Measurements from ENCODE around the gene CANX. TPM values are rescaled to one million over a fixed set of nuclear protein-coding genes. Genes with fewer than 3 reads are reported as not detected.

CANX gene
- total and polyA plus RNA-seq, 2 of the 13 experiments (the other 11 are each of a cell fraction or from before 2014, with no cell fraction given): 477 to 680 TPM

DNA sequence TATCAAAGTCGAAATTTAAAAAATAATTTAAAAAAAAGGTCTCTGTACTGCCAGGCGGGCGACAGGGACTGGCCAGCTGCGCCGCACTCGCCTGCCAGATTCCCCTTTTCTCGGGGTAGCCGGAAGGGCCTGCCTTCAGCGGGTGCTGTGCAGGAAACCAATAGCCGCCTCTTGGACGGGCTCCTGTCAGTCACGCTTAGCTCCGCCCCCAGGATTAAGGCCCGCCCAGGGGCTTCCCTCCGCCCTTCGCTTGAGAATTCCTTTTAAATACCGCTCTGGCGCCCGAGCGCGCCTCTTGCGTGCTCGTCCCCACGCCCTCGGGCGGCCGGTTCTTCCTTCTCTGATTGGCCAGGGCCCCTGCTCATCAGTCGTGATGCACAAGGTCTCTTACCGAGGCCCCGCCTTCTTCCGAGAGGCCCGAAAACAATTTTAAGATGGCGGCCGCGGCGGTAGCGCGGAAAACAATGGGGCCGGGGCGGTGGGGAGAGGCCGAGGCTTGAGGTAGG lies 33.7 kb downstream of the CANX start, which contains the start of gene MAML1 (continued):
- TF ChIP-seq, protein P1, sequence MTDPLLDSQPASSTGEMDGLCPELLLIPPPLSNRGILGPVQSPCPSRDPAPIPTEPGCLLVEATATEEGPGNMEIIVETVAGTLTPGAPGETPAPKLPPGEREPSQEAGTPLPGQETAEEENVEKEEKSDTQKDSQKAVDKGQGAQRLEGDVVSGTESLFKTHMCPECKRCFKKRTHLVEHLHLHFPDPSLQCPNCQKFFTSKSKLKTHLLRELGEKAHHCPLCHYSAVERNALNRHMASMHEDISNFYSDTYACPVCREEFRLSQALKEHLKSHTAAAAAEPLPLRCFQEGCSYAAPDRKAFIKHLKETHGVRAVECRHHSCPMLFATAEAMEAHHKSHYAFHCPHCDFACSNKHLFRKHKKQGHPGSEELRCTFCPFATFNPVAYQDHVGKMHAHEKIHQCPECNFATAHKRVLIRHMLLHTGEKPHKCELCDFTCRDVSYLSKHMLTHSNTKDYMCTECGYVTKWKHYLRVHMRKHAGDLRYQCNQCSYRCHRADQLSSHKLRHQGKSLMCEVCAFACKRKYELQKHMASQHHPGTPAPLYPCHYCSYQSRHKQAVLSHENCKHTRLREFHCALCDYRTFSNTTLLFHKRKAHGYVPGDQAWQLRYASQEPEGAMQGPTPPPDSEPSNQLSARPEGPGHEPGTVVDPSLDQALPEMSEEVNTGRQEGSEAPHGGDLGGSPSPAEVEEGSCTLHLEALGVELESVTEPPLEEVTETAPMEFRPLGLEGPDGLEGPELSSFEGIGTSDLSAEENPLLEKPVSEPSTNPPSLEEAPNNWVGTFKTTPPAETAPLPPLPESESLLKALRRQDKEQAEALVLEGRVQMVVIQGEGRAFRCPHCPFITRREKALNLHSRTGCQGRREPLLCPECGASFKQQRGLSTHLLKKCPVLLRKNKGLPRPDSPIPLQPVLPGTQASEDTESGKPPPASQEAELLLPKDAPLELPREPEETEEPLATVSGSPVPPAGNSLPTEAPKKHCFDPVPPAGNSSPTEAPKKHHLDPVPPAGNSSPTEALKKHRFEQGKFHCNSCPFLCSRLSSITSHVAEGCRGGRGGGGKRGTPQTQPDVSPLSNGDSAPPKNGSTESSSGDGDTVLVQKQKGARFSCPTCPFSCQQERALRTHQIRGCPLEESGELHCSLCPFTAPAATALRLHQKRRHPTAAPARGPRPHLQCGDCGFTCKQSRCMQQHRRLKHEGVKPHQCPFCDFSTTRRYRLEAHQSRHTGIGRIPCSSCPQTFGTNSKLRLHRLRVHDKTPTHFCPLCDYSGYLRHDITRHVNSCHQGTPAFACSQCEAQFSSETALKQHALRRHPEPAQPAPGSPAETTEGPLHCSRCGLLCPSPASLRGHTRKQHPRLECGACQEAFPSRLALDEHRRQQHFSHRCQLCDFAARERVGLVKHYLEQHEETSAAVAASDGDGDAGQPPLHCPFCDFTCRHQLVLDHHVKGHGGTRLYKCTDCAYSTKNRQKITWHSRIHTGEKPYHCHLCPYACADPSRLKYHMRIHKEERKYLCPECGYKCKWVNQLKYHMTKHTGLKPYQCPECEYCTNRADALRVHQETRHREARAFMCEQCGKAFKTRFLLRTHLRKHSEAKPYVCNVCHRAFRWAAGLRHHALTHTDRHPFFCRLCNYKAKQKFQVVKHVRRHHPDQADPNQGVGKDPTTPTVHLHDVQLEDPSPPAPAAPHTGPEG (CRISPR knock-in tag; IDR thresholded peaks at IDR 0.05): no peak
- TF ChIP-seq ZNF350 (CRISPR knock-in tag; IDR thresholded peaks at IDR 0.05; ENCODE audit: borderline replicate concordance, low read depth) (peak; percentile 67; the same call in 1 of the 2 replicates), ZFP37 (CRISPR knock-in tag; IDR thresholded peaks at IDR 0.05; ENCODE audit: borderline replicate concordance) (no peak), NONO (IDR thresholded peaks at IDR 0.05) (no peak), NONO (CRISPR knock-in tag; conservative IDR thresholded peaks at IDR 0.05) (peak; percentile 83; the same call in 1 of the 2 replicates), ELF4 (CRISPR knock-in tag; IDR thresholded peaks at IDR 0.05; ENCODE audit: borderline replicate concordance) (no peak), GATA4 (IDR thresholded peaks at IDR 0.05; ENCODE audit: borderline replicate concordance, low read depth) (no peak), SMAD3 (CRISPR knock-in tag; IDR thresholded peaks at IDR 0.05) (no peak), SP5 (CRISPR knock-in tag; IDR thresholded peaks at IDR 0.05; ENCODE audit: borderline replicate concordance, low read depth) (peak; percentile 32; the same call in 1 of the 2 replicates), SMAD1 (CRISPR knock-in tag; IDR thresholded peaks at IDR 0.05; ENCODE audit: borderline replicate concordance, low read depth) (no peak), TEAD2 (CRISPR knock-in tag; IDR thresholded peaks at IDR 0.05) (no peak), CCAR2 (optimal IDR thresholded peaks at IDR 0.05; ENCODE audit: low read depth, low read length) (no peak), ZNF670 (CRISPR knock-in tag; IDR thresholded peaks at IDR 0.05; ENCODE audit: borderline replicate concordance) (0 out of 2 replicates have a peak, but pooled peaks have one; percentile 51), ZBTB38 (CRISPR knock-in tag; IDR thresholded peaks at IDR 0.05) (no peak), SP2 (CRISPR knock-in tag; IDR thresholded peaks at IDR 0.05) (peak; percentile 95), SSRP1 (CRISPR knock-in tag; IDR thresholded peaks at IDR 0.05) (no peak), SALL1 (CRISPR knock-in tag; IDR thresholded peaks at IDR 0.05) (peak; percentile 75)
- TF ChIP-seq, protein P2, sequence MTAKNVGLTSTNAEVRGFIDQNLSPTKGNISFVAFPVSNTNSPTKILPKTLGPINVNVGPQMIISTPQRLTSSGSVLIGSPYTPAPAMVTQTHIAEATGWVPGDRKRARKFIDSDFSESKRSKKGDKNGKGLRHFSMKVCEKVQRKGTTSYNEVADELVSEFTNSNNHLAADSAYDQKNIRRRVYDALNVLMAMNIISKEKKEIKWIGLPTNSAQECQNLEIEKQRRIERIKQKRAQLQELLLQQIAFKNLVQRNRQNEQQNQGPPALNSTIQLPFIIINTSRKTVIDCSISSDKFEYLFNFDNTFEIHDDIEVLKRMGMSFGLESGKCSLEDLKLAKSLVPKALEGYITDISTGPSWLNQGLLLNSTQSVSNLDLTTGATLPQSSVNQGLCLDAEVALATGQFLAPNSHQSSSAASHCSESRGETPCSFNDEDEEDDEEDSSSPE (CRISPR knock-in tag; IDR thresholded peaks at IDR 0.05): peak; percentile 89
- TF ChIP-seq, protein P3, sequence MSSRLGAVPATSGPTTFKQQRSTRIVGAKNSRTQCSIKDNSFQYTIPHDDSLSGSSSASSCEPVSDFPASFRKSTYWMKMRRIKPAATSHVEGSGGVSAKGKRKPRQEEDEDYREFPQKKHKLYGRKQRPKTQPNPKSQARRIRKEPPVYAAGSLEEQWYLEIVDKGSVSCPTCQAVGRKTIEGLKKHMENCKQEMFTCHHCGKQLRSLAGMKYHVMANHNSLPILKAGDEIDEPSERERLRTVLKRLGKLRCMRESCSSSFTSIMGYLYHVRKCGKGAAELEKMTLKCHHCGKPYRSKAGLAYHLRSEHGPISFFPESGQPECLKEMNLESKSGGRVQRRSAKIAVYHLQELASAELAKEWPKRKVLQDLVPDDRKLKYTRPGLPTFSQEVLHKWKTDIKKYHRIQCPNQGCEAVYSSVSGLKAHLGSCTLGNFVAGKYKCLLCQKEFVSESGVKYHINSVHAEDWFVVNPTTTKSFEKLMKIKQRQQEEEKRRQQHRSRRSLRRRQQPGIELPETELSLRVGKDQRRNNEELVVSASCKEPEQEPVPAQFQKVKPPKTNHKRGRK (CRISPR knock-in tag; IDR thresholded peaks at IDR 0.05): no peak
- TF ChIP-seq, protein P4, sequence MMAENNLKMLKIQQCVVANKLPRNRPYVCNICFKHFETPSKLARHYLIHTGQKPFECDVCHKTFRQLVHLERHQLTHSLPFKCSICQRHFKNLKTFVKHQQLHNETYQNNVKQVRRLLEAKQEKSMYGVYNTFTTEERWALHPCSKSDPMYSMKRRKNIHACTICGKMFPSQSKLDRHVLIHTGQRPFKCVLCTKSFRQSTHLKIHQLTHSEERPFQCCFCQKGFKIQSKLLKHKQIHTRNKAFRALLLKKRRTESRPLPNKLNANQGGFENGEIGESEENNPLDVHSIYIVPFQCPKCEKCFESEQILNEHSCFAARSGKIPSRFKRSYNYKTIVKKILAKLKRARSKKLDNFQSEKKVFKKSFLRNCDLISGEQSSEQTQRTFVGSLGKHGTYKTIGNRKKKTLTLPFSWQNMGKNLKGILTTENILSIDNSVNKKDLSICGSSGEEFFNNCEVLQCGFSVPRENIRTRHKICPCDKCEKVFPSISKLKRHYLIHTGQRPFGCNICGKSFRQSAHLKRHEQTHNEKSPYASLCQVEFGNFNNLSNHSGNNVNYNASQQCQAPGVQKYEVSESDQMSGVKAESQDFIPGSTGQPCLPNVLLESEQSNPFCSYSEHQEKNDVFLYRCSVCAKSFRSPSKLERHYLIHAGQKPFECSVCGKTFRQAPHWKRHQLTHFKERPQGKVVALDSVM (CRISPR knock-in tag; IDR thresholded peaks at IDR 0.05): no peak

All from HepG2 (cell line).